Activated CD4-positive, alpha-beta memory T cell treated with anti-CD3 and anti-CD28 coated beads for 36 hours (primary cell): ENCODE data around the gene TEX26. TPM values are rescaled to one million over a fixed set of nuclear protein-coding genes. Genes with fewer than 3 reads are reported as not detected.
"Not testable (repeated sequence)": the region's sequence is repeated elsewhere in the genome, so short reads cannot be mapped to it uniquely, and the experiment has no call there.

Experiments
- CTCF ChIA-PET: fragments of 350-600 bp; sonication (Branson Sonifier 250); formaldehyde crosslinking; loops from one replicate; lab custom pipeline; 2021; ENCODE audit warnings: antibody characterized with exemption, inconsistent platforms; lab: Charles Lee
- POLR2A ChIA-PET: fragments of 350-600 bp; sonication (Branson Sonifier 250); formaldehyde crosslinking; loops from one replicate; lab custom pipeline; 2021; ENCODE audit warnings: antibody characterized with exemption; lab: Charles Lee
- DNase-seq: peaks from one replicate; pipeline ENCODE4 v3.0.0-alpha.2; 2020
- H3K27ac Mint-ChIP-seq: one replicate; pipeline ENCODE4 v1.8.0; 2021; ENCODE audit warnings: mixed read lengths
- H3K27me3 Mint-ChIP-seq: one replicate; pipeline ENCODE4 v1.8.0; 2021; ENCODE audit warnings: mixed read lengths
- H3K36me3 Mint-ChIP-seq: one replicate; pipeline ENCODE4 v1.8.0; 2021; ENCODE audit warnings: mixed read lengths
- H3K4me1 Mint-ChIP-seq: one replicate; pipeline ENCODE4 v1.8.0; 2021; ENCODE audit warnings: low read depth, mixed read lengths
- H3K4me3 Mint-ChIP-seq: one replicate; pipeline ENCODE4 v1.8.0; 2021; ENCODE audit warnings: mild to moderate bottlenecking, mixed read lengths
- H3K9me3 Mint-ChIP-seq: one replicate; pipeline ENCODE4 v1.8.0; 2021; ENCODE audit warnings: mixed read lengths
- intact Hi-C: fragments of 100-400 bp; cut with micrococcal nuclease; formaldehyde crosslinking; loops from one replicate; pipeline ENCODE4 v1.15.1; 2023
- total RNA-seq, 2 experiments: library from RNA; stranded (reverse); gene quantifications; one replicate each; pipeline ENCODE4 v1.2.3, GENCODE V29; 2021

Gene TEX26
- total RNA-seq, 2 experiments from 2014 or later = not detected

- no peaks in the 10 kb centered on the region for H3K36me3 Mint-ChIP-seq
- H3K9me3 Mint-ChIP-seq = no peaks in the 10 kb centered on the region
- intact Hi-C loops = no loop called here
- no peak overlapping the region for H3K4me3 Mint-ChIP-seq
- peaks cover 19% of the 10 kb centered on the region for H3K27me3 Mint-ChIP-seq
- H3K4me1 Mint-ChIP-seq = peaks cover 12% of the 10 kb centered on the region
- CTCF ChIA-PET = no interaction called here
- no peak overlapping the region for H3K27ac Mint-ChIP-seq
- DNase-seq = no peak
- POLR2A ChIA-PET = no interaction called here
Measured at GRCh38 chr13:30925429-30925828, 7.0 kb upstream of the TEX26 start.

GRCh38 chr13:30926781-30927180 is 5.7 kb upstream of the TEX26 start:
- no peaks in the 10 kb centered on the region for H3K9me3 Mint-ChIP-seq
- POLR2A ChIA-PET = interaction anchor here (0.5 kb wide), 1 partner anchor 15 kb away, joined by 3 read pairs; no protein-coding TSS in a partner anchor
- peaks cover 27% of the 10 kb centered on the region for H3K27me3 Mint-ChIP-seq
- no peak for DNase-seq
- no peak overlapping the region for H3K4me3 Mint-ChIP-seq
- no peak overlapping the region for H3K27ac Mint-ChIP-seq
- CTCF ChIA-PET = no interaction called here
- peaks cover 12% of the 10 kb centered on the region for H3K4me1 Mint-ChIP-seq
- H3K36me3 Mint-ChIP-seq = no peaks in the 10 kb centered on the region
- intact Hi-C loops = no loop called here

- H3K9me3 Mint-ChIP-seq, DNase-seq, POLR2A ChIA-PET, CTCF ChIA-PET, H3K36me3 Mint-ChIP-seq, H3K4me3 Mint-ChIP-seq, intact Hi-C loops, H3K27ac Mint-ChIP-seq: not testable (repeated sequence)
- Mint-ChIP-seq H3K27me3 (peaks cover 31% of the 10 kb centered on the region), H3K4me1 (peaks cover 12% of the 10 kb centered on the region)
Measured at GRCh38 chr13:30927188-30927587, 5.3 kb upstream of the TEX26 start.

GRCh38 chr13:30927595-30927994 is 4.9 kb upstream of the TEX26 start:
- H3K27ac Mint-ChIP-seq = no peak overlapping the region

GRCh38 chr13:30928978-30929377 is 3.5 kb upstream of the TEX26 start:
- intact Hi-C loops = no loop called here
- no peak overlapping the region for H3K27ac Mint-ChIP-seq
- no peaks in the 10 kb centered on the region for H3K9me3 Mint-ChIP-seq

More at GRCh38 chr13:30927595-30927994, 4.9 kb upstream of the TEX26 start:
- no peak overlapping the region for H3K4me3 Mint-ChIP-seq
- no peaks in the 10 kb centered on the region for H3K36me3 Mint-ChIP-seq
- no peak for DNase-seq
- peaks cover 34% of the 10 kb centered on the region for H3K27me3 Mint-ChIP-seq
- ChIA-PET POLR2A (no interaction called here), CTCF (no interaction called here)
- H3K9me3 Mint-ChIP-seq = no peaks in the 10 kb centered on the region
- intact Hi-C loops = no loop called here
- H3K4me1 Mint-ChIP-seq = peaks cover 12% of the 10 kb centered on the region

GRCh38 chr13:30933354-30933670 is 856 bp downstream of the TEX26 start:
- CTCF ChIA-PET = interaction anchor here (0.9 kb wide), 1 partner anchor 243 kb away, joined by 4 read pairs; no protein-coding TSS in a partner anchor
- H3K36me3 Mint-ChIP-seq = no peaks in the 10 kb centered on the region
- no peak for DNase-seq
- POLR2A ChIA-PET = no interaction called here
- H3K9me3 Mint-ChIP-seq = peaks cover 13% of the 10 kb centered on the region
- H3K27me3 Mint-ChIP-seq = peaks cover 40% of the 10 kb centered on the region
- no peak overlapping the region for H3K4me3 Mint-ChIP-seq
- intact Hi-C loops = no loop called here
- H3K4me1 Mint-ChIP-seq = no peaks in the 10 kb centered on the region
- H3K27ac Mint-ChIP-seq = no peak overlapping the region

More at GRCh38 chr13:30928978-30929377, 3.5 kb upstream of the TEX26 start:
- ChIA-PET CTCF (no interaction called here), POLR2A (no interaction called here)
- Mint-ChIP-seq H3K36me3 (no peaks in the 10 kb centered on the region), H3K4me3 (no peak overlapping the region), H3K4me1 (peaks cover 12% of the 10 kb centered on the region), H3K27me3 (peaks cover 38% of the 10 kb centered on the region)
- DNase-seq = no peak

- POLR2A ChIA-PET = no interaction called here
- H3K9me3 Mint-ChIP-seq = peaks cover 13% of the 10 kb centered on the region
- H3K4me1 Mint-ChIP-seq = no peaks in the 10 kb centered on the region
- no peak overlapping the region for H3K27ac Mint-ChIP-seq
- no peak overlapping the region for H3K4me3 Mint-ChIP-seq
- no peak for DNase-seq
- peaks cover 36% of the 10 kb centered on the region for H3K27me3 Mint-ChIP-seq
- intact Hi-C loops = no loop called here
- CTCF ChIA-PET = interaction anchor here (0.7 to 0.9 kb wide), 2 partner anchors 57 to 244 kb away, joined by 3 to 4 read pairs; no protein-coding TSS in a partner anchor
- no peaks in the 10 kb centered on the region for H3K36me3 Mint-ChIP-seq
Measured at GRCh38 chr13:30934381-30934780, 1.9 kb downstream of the TEX26 start.

GRCh38 chr13:30934803-30935202 is 2.3 kb downstream of the TEX26 start:
- H3K36me3 Mint-ChIP-seq = no peaks in the 10 kb centered on the region
- peaks cover 13% of the 10 kb centered on the region for H3K9me3 Mint-ChIP-seq
- H3K4me3 Mint-ChIP-seq = no peak overlapping the region
- H3K4me1 Mint-ChIP-seq = no peaks in the 10 kb centered on the region
- intact Hi-C loops = no loop called here
- H3K27me3 Mint-ChIP-seq = peaks cover 35% of the 10 kb centered on the region
- POLR2A ChIA-PET = no interaction called here
- DNase-seq = no peak
- no peak overlapping the region for H3K27ac Mint-ChIP-seq
- CTCF ChIA-PET = interaction anchor here (0.7 kb wide), 1 partner anchor 57 kb away, joined by 3 read pairs; no protein-coding TSS in a partner anchor

- H3K36me3 Mint-ChIP-seq = no peaks in the 10 kb centered on the region
- POLR2A ChIA-PET = no interaction called here
- no peak for DNase-seq
- peaks cover 21% of the 10 kb centered on the region for H3K27me3 Mint-ChIP-seq
- CTCF ChIA-PET = interaction anchor here (0.8 kb wide), 1 partner anchor 70 kb away, joined by 3 read pairs; no protein-coding TSS in a partner anchor
- no peaks in the 10 kb centered on the region for H3K4me1 Mint-ChIP-seq
- H3K4me3 Mint-ChIP-seq = no peak overlapping the region
- intact Hi-C loops = no loop called here
- H3K27ac Mint-ChIP-seq = no peak overlapping the region
- peaks cover 13% of the 10 kb centered on the region for H3K9me3 Mint-ChIP-seq
Measured at GRCh38 chr13:30936971-30937370, 4.5 kb downstream of the TEX26 start.

- H3K27ac Mint-ChIP-seq = no peak overlapping the region
- peaks cover 10% of the 10 kb centered on the region for H3K27me3 Mint-ChIP-seq
- H3K9me3 Mint-ChIP-seq = peaks cover 16% of the 10 kb centered on the region
- intact Hi-C loops = no loop called here
- no peaks in the 10 kb centered on the region for H3K36me3 Mint-ChIP-seq
- no peaks in the 10 kb centered on the region for H3K4me1 Mint-ChIP-seq
- no peak overlapping the region for H3K4me3 Mint-ChIP-seq
- DNase-seq = no peak
- POLR2A ChIA-PET = no interaction called here
- CTCF ChIA-PET = no interaction called here
Measured at GRCh38 chr13:30943881-30944280, 11.4 kb downstream of the TEX26 start.

- intact Hi-C loops = no loop called here
- H3K4me1 Mint-ChIP-seq = no peaks in the 10 kb centered on the region
Measured at GRCh38 chr13:30957258-30957943, 24.9 kb downstream of the TEX26 start.

GRCh38 chr13:30959678-30960077 is 27.2 kb downstream of the TEX26 start:
- H3K36me3 Mint-ChIP-seq = no peaks in the 10 kb centered on the region
- CTCF ChIA-PET = no interaction called here
- no peak for DNase-seq
- H3K9me3 Mint-ChIP-seq = peaks cover 8% of the 10 kb centered on the region
- intact Hi-C loops = no loop called here
- H3K27ac Mint-ChIP-seq = no peak overlapping the region
- H3K27me3 Mint-ChIP-seq = peaks cover 36% of the 10 kb centered on the region
- H3K4me1 Mint-ChIP-seq = no peaks in the 10 kb centered on the region
- no peak overlapping the region for H3K4me3 Mint-ChIP-seq
- POLR2A ChIA-PET = no interaction called here

More at GRCh38 chr13:30957258-30957943, 24.9 kb downstream of the TEX26 start:
- CTCF ChIA-PET = no interaction called here
- no peak overlapping the region for H3K4me3 Mint-ChIP-seq
- DNase-seq = no peak
- POLR2A ChIA-PET = no interaction called here
- H3K9me3 Mint-ChIP-seq = peaks cover 8% of the 10 kb centered on the region
- peaks cover 31% of the 10 kb centered on the region for H3K27me3 Mint-ChIP-seq
- no peak overlapping the region for H3K27ac Mint-ChIP-seq
- no peaks in the 10 kb centered on the region for H3K36me3 Mint-ChIP-seq

- Mint-ChIP-seq H3K9me3 (peaks cover 8% of the 10 kb centered on the region), H3K4me3 (no peak overlapping the region), H3K27ac (no peak overlapping the region), H3K4me1 (no peaks in the 10 kb centered on the region), H3K27me3 (peaks cover 28% of the 10 kb centered on the region), H3K36me3 (no peaks in the 10 kb centered on the region)
- DNase-seq = no peak
- intact Hi-C loops = no loop called here
- ChIA-PET CTCF (no interaction called here), POLR2A (interaction anchor here (0.6 kb wide), 1 partner anchor 487 kb away, joined by 4 read pairs; no protein-coding TSS in a partner anchor)
Measured at GRCh38 chr13:30963791-30964190, 31.3 kb downstream of the TEX26 start.
